ENCODE data around the gene VTN. TPM values are rescaled to one million over a fixed set of nuclear protein-coding genes. Genes with fewer than 3 reads are reported as not detected.
A peak's percentile ranks its signal among the peaks of the same experiment; 100 is the strongest.

The VTN gene
- total RNA-seq, 4 donors from 2014 or later = 0.10 TPM; not detected in 3

GRCh38 chr17:28357901-28358197 is 12.3 kb downstream of the VTN start:
- intact Hi-C loops (cut with DNase I; ENCODE audit: low total_unique reads) = no loop called here
- DNase-seq (ENCODE audit: low spot score in 2 of 2) = no peak
- TF ChIP-seq POLR2A (IDR thresholded peaks at IDR 0.05) (no peak), CTCF (IDR thresholded peaks at IDR 0.05) (no peak)
- peak overlapping the region; percentile 98 for H3K4me3 ChIP-seq (ENCODE audit: low read depth, poor library complexity, severe bottlenecking)
- 2% methylated on average over 4 of the region's 4 CpGs for WGBS, 2 donors

DNA sequence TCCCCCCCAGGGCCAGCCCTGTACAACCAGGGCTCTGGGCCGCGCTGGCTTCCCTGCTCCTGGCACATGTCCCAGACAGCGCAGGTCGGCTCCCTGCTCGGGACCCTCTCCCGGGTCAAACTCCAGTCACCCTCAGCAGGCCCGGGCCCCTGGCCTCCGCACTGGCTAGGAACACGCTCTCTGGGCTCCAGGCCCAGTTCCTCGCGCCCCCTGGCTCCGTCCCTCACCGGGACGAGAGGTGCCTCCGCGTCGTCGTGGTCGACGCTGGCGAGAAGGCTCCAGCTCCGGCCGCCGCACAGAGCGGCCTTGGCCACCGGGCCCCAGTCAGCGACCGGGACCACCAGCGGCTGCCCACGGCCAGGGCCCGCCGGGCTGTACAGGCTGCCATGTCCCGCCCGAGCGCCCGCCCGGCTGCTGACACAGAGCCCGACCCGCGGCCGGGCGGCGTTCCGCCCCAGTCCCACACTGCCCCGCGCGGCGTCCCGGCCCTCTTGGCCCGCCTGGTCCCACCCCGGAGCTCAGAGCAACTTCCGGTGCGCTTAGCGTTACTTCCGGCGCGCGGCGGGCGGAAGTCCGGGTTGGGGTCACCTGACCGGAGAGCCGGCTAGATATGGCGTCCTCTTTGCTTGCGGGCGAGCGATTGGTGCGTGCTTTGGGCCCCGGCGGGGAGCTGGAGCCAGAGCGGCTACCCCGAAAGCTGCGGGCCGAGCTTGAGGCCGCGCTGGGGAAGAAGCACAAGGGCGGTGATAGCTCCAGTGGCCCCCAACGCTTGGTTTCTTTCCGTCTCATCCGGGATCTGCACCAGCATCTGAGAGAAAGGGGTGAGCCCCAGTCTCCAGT is 12.8 kb downstream of the VTN start, which contains the start of gene POLDIP2:
POLDIP2 (minus strand) TSS at position 467 of the 840 bp plus-strand sequence; CDS start at position 388, 79 bp downstream.
- peak within 1 kb of the TSS; percentile 98 for H3K4me3 ChIP-seq (ENCODE audit: low read depth, poor library complexity, severe bottlenecking)
- TF ChIP-seq POLR2A (IDR thresholded peaks at IDR 0.05) (peak in 1 of 2 donors; percentile 73), CTCF (IDR thresholded peaks at IDR 0.05) (no peak)
- 0 to 1% methylated on average over 33 to 47 of the region's 80 CpGs for WGBS, 2 donors
- intact Hi-C loops (cut with DNase I; ENCODE audit: low total_unique reads) = no loop called here
- peak; percentile 94 to 99 for DNase-seq (ENCODE audit: low spot score in 2 of 2)

GRCh38 chr17:28350271-28350670 is 19.8 kb downstream of the VTN start:
- 95 to 97% methylated on average over 7 of the region's 7 CpGs for WGBS, 2 donors
- no peak for DNase-seq (ENCODE audit: low spot score in 2 of 2)
- TF ChIP-seq POLR2A (IDR thresholded peaks at IDR 0.05) (no peak), CTCF (IDR thresholded peaks at IDR 0.05) (no peak)
- no peak overlapping the region for H3K4me3 ChIP-seq (ENCODE audit: low read depth, poor library complexity, severe bottlenecking)
- intact Hi-C loops (cut with DNase I; ENCODE audit: low total_unique reads) = no loop called here

GRCh38 chr17:28348979-28349378 is 21.1 kb downstream of the VTN start:
- WGBS, 2 donors = 59 to 60% methylated on average over 3 of the region's 3 CpGs
- no peak overlapping the region for H3K4me3 ChIP-seq (ENCODE audit: low read depth, poor library complexity, severe bottlenecking)
- intact Hi-C loops (cut with DNase I; ENCODE audit: low total_unique reads) = no loop called here
- DNase-seq (ENCODE audit: low spot score in 2 of 2) = no peak
- TF ChIP-seq POLR2A (IDR thresholded peaks at IDR 0.05) (no peak), CTCF (IDR thresholded peaks at IDR 0.05) (no peak)

- TF ChIP-seq POLR2A (IDR thresholded peaks at IDR 0.05) (no peak), CTCF (IDR thresholded peaks at IDR 0.05) (no peak)
- 76 to 77% methylated on average over 8 of the region's 8 CpGs for WGBS, 2 donors
- H3K4me3 ChIP-seq (ENCODE audit: low read depth, poor library complexity, severe bottlenecking) = no peak overlapping the region
- intact Hi-C loops (cut with DNase I; ENCODE audit: low total_unique reads) = no loop called here
- DNase-seq (ENCODE audit: low spot score in 2 of 2) = no peak
Observed at GRCh38 chr17:28347261-28347891, 22.7 kb downstream of the VTN start.

Measured in lower leg skin (tissue), 4 donors.